Pancreas (tissue), 10 donors: ENCODE data around the gene DPPA2. TPM values are rescaled to one million over a fixed set of nuclear protein-coding genes. Genes with fewer than 3 reads are reported as not detected.

Source experiments
- ATAC-seq, 4 donors: fragments of 200-7000 bp; cut with Tn5 transposase; one replicate each; pipeline versions ENCODE4 v1.8.0 to v1.9.1; 2020; ENCODE audit warnings: mild to moderate bottlenecking in 4 of 4, moderate library complexity in 4 of 4
- DNase-seq, 6 donors: peaks; one replicate each; pipeline ENCODE4 v3.0.0-alpha.2; 2020
- FAIRE-seq: peaks from 2 replicates; lab custom pipeline; 2012; peaks lifted over from hg19 to GRCh38; lab: Jason Lieb, UNC
- H3K27ac ChIP-seq, 4 donors: fragments of 200-600 bp; sonication (generic); 1 replicate in 3 of 4; 2 replicates in 1 of 4; pipeline versions ENCODE4 v1.5.0 to v1.8.0; 2020
- H3K27me3 ChIP-seq, 4 donors: fragments of 200-600 bp; one replicate each; pipeline ENCODE4 v1.8.0; 2021
- H3K36me3 ChIP-seq, 3 donors: fragments of 200-600 bp; sonication (generic) in 1 of 3; one replicate each; pipeline versions ENCODE4 v1.5.0 to v1.8.0; 2020 to 2021
- H3K4me1 ChIP-seq, 3 donors: fragments of 200-600 bp; one replicate each; pipeline ENCODE4 v1.8.0; 2021
- H3K4me3 ChIP-seq, 4 donors: fragments of 200-600 bp; sonication (generic) in 2 of 4; one replicate each; pipeline versions ENCODE4 v1.5.0 to v1.8.0; 2020 to 2021
- H3K9me3 ChIP-seq, 4 donors: fragments of 200-600 bp; one replicate each; pipeline ENCODE4 v1.8.0; 2021
- CTCF ChIP-seq, 4 donors: fragments of 200-600 bp; sonication (generic) in 3 of 4; IDR thresholded peaks; one replicate each; pipeline versions ENCODE4 v1.5.0 to v1.8.0; 2021; ENCODE audit warnings: antibody characterized with exemption in 4 of 4
- WGBS, 2 donors: extraction: QIAGEN DNeasy Blood & Tissue Kit; methylation state at CpG; one replicate each; pipeline ENCODE4 v1.1.7; 2013; 5-methylcytosine and 5-hydroxymethylcytosine counted together
- intact Hi-C, 3 donors: fragments of 100-400 bp; cut with DNase I; formaldehyde crosslinking; loops; one replicate each; pipeline versions ENCODE4 v1.11.1 to v1.14.2; 2022
- polyA plus RNA-seq, 2 donors: library from polyadenylated mRNA; stranded (reverse); fragments of 200-250 nt; gene quantifications; one replicate each; pipeline ENCODE4 v1.2.3, GENCODE V29; 2013
- total RNA-seq, 6 donors: library from RNA; stranded (reverse); fragmentation: NEBNext Ultra II Directional in 4 of 6; extraction: Animal tissue kit (Norgen Biotek cat#: 25700) in 4 of 6; gene quantifications; one replicate each; pipeline versions ENCODE4 v1.2.1 to v1.2.4, GENCODE V29; 2021 to 2023
- donor health status: healthy with polysubstance abuse.
- donor health status: DM: no; HTN: no; CAD: no; lungs with moderate emphysema.
- donor health status: DM: no; HTN: no; CAD: no.
- donor health status: control.
- donor health status: control.
- donor health status: Bipolar disorder and iron deficiency.
- donor health status: DM: yes; HTN: yes; CAD: no.
- donor health status: DM: no; HTN: no; CAD: no.
- donor health status: DM: no; HTN: no; CAD: no.
- donor health status: DM: yes; HTN: yes; CAD: no.

Gene DPPA2
- total and polyA plus RNA-seq, 8 donors: not detected

GRCh38 chr3:109337393-109337792 is 21.1 kb upstream of the DPPA2 start, which contains the start of gene DPPA4:
Gene DPPA4, minus strand, starts transcription at chr3:109337546. Its CDS starts 29 bp downstream, at chr3:109337517.
- FAIRE-seq: no peak
- H3K27me3 ChIP-seq: no peaks in the 10 kb centered on the region
- ATAC-seq: no peak
- H3K9me3 ChIP-seq: no peaks in the 10 kb centered on the region
- WGBS, 2 donors: 70 to 77% methylated on average over 5 of the region's 5 CpGs
- H3K4me3 ChIP-seq: peak within 1 kb of the TSS in 2 of 4 donors; percentile 8 to 27
- H3K4me1 ChIP-seq: no peaks in the 10 kb centered on the region
- TF ChIP-seq CTCF (IDR thresholded peaks at IDR 0.05): no peak
- no peak for DNase-seq
- H3K27ac ChIP-seq: no peak within 1 kb of the TSS
- H3K36me3 ChIP-seq: no peaks in the 10 kb centered on the region
- intact Hi-C loops: no loop called here

GRCh38 chr3:109336291-109336861 is 20.1 kb upstream of the DPPA2 start:
- Histone ChIP-seq H3K27ac (no peak overlapping the region), H3K36me3 (no peaks in the 10 kb centered on the region), H3K4me1 (no peaks in the 10 kb centered on the region), H3K27me3 (no peaks in the 10 kb centered on the region), H3K4me3 (peak overlapping the region in 2 of 4 donors; percentile 8 to 27), H3K9me3 (no peaks in the 10 kb centered on the region)
- intact Hi-C loops: no loop called here
- WGBS, 2 donors: 11% methylated on average over 17 of the region's 17 CpGs
- ATAC-seq (peak in 2 of 4 donors; percentile 66 to 77), DNase-seq (peak in 1 of 6 donors; percentile 56), FAIRE-seq (no peak)
- TF ChIP-seq CTCF (IDR thresholded peaks at IDR 0.05): no peak

GRCh38 chr3:109334572-109334971 is 18.3 kb upstream of the DPPA2 start:
- FAIRE-seq (no peak), ATAC-seq (no peak), DNase-seq (no peak)
- Histone ChIP-seq H3K36me3 (no peaks in the 10 kb centered on the region), H3K27ac (no peak overlapping the region), H3K4me3 (no peak overlapping the region), H3K9me3 (no peaks in the 10 kb centered on the region), H3K27me3 (no peaks in the 10 kb centered on the region), H3K4me1 (no peaks in the 10 kb centered on the region)
- no peak for TF ChIP-seq CTCF (IDR thresholded peaks at IDR 0.05)
- intact Hi-C loops: no loop called here
- 44 to 53% methylated on average over 1 of the region's 1 CpG for WGBS, 2 donors

DNA sequence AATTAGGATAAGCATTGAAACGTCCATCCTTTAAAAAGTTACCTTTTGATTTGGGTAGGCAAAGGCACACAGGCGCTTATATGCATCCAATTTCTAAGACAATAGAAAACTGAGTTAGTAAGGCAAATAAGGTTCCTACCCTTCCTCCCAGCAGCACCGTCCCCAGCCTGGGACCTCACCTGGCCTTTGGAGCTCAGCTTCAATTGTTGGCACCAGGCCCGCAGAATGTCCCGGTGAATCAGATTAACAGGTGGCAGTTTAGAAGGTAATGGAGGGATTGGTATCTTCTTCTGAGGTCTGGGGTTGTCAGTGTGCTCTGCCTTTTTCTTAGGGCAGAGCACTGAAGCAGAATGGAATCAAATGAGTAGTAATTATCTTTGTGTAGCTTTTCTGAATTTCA is 15.4 kb upstream of the DPPA2 start:
- WGBS, 2 donors: 48 to 49% methylated on average over 5 of the region's 5 CpGs
- DNase-seq (no peak), FAIRE-seq (no peak), ATAC-seq (no peak)
- Histone ChIP-seq H3K27ac (no peak overlapping the region), H3K36me3 (no peaks in the 10 kb centered on the region), H3K4me1 (no peaks in the 10 kb centered on the region), H3K4me3 (no peak overlapping the region), H3K27me3 (no peaks in the 10 kb centered on the region), H3K9me3 (no peaks in the 10 kb centered on the region)
- intact Hi-C loops: no loop called here
- TF ChIP-seq CTCF (IDR thresholded peaks at IDR 0.05): no peak

GRCh38 chr3:109330405-109330804 is 14.1 kb upstream of the DPPA2 start:
- intact Hi-C loops: no loop called here
- Histone ChIP-seq H3K27ac (no peak overlapping the region), H3K27me3 (no peaks in the 10 kb centered on the region), H3K9me3 (no peaks in the 10 kb centered on the region), H3K36me3 (no peaks in the 10 kb centered on the region), H3K4me3 (no peak overlapping the region), H3K4me1 (no peaks in the 10 kb centered on the region)
- TF ChIP-seq CTCF (IDR thresholded peaks at IDR 0.05): no peak
- FAIRE-seq (no peak), ATAC-seq (no peak), DNase-seq (no peak)
- 70 to 76% methylated on average over 7 of the region's 7 CpGs for WGBS, 2 donors
